Spinal cord (tissue), 4 donors: ENCODE data around the gene FSHB. TPM values are rescaled to one million over a fixed set of nuclear protein-coding genes. Genes with fewer than 3 reads are reported as not detected.

Source experiments
- polyA plus RNA-seq, 2 donors: library from polyadenylated mRNA; unstranded; fragments of 120-200 nt; gene quantifications; one replicate each; pipeline ENCODE4 v1.2.1, GENCODE V29; 2013; ENCODE audit not compliant: insufficient read length in 2 of 2
- total RNA-seq, 2 donors: library from RNA; depleted of rRNA in 1 of 2; stranded (reverse); fragments of 120-200 nt in 1 of 2; fragments of >200 nt in 1 of 2; gene quantifications; one replicate each; pipeline versions ENCODE4 v1.2.3 to v1.2.4, GENCODE V29; 2013 to 2014

FSHB gene
- total and polyA plus RNA-seq, 4 donors = not detected

Other genes with a start within 250 kb of the FSHB start
- gene KCNA4, start 214.0 kb upstream of the FSHB start, total RNA-seq = 10 to 100 TPM in 1 of 2 donors, 1 to 10 TPM in 1; 3.5 to 18.0 TPM
- 1 to 10 TPM; 4.7 to 5.3 TPM for gene KCNA4, start 214.0 kb upstream of the FSHB start, polyA plus RNA-seq
- 10 to 100 TPM; 37.9 to 53.7 TPM for gene ARL14EP, start 92.1 kb downstream of the FSHB start, total RNA-seq
- 10 to 100 TPM; 36.8 to 52.4 TPM for gene ARL14EP, start 92.1 kb downstream of the FSHB start, polyA plus RNA-seq